HUDEP-2 (cell line): ENCODE data around the gene APBB1IP.

Source experiments
- DNase-seq, 76 experiments: peaks; one replicate each; lab custom pipeline; 2025; ENCODE audit not compliant: unreplicated experiment in 76 of 76; lab: John Stamatoyannopoulos, UW

Gene APBB1IP

DNA sequence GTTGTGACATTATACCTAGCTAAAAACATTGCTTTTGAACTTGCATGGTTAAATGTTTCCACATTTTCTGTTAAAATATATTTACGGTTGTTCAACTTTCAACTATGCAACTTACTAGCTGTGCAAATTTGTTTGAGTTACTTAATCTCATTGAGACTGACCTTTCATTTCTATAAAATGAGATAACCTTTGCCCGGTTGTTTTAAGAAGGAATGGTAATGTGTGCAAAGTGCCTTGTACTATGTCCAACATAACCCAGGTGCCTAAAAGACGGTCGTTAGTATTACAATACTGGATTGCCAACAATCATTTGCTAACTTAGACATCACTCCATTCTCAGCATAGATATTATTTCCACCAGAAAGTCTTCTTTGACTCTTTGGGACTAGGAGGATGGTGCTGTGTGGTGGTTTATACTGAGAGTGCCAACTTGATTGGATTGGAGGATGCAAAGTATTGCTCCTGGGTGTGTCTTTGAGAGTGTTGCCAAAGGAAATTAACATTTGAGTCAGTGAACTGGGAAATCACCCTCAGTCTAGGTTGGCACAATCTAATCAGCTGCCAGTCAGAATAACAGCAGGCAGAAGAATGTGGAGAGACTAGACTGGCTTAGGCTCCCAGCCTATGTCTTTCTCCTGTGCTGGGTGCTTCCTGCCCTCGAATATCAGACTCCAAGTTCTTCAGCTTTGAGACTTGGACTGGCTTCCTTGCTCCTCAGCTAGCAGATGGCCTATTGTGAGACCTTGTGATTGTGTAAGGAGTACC, 174.2 kb downstream of the APBB1IP start:
- no peak for DNase-seq
